Measurements from ENCODE around the gene CDHR1.

The CDHR1 gene

DNA sequence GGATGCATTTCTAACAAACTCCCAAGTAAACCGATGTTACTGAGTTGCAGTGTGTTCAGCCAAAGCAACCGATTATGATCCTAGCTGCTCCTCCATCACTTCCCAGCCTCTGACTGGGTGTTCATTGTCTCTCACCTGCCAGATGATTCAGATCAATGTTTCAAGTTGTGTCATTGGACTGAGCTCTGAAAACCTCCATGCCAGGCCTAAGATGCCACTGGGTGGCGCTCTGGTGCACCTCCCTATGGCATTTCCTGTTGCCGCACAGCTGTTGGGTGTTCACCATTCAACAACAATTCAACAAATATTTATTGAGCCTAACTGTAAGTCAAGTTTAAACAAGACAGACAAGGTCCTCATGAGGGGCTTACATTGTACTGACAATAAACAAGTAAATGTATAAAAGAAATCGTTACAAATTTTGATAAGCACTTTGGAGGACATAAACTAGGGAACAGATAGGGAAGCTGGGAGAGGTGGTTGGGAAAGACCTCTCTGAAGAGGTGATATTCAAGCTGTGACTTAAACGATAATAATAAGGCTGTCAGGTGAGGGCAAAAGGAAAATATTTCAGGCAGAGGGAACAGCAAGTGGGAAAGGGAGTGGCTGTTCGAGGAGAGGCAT is 73.3 kb downstream of the CDHR1 start:
- DNase-seq: no peak

DNA sequence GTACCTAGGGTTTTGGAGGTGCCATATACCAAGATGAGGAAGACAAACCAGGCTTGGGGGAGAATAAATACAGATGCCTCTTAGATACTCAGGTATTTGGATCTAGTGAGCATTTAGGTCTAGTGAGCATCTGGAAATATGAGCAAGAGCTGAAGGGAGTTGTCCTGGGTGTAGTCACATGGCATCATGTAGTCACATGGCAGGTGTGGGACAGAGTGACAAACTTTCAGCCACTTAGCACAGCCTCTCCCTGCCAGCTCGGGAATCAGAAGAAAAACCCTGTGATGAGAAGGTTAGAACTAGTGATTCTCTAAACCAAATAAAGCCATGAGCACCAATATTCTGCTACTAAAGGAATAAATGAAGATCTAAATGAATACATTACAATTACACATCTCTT is 74.8 kb downstream of the CDHR1 start:
- DNase-seq: no peak
